T-helper 2 cell (primary cell): ENCODE data around the gene ADAM30.
"Not testable (repeated sequence)": the region's sequence is repeated elsewhere in the genome, so short reads cannot be mapped to it uniquely, and the experiment has no call there.

ENCODE experiments used
- DNase-seq, 5 experiments: peaks; one replicate each; pipeline versions ENCODE4 v3.0.0 to v3.0.0-alpha.2; 2012 to 2022

The ADAM30 gene

GRCh38 chr1:119873135-119874015 is 22.9 kb downstream of the ADAM30 start:
- DNase-seq: no peak

- no peak for DNase-seq
These were observed 24.4 kb downstream of the ADAM30 start for GRCh38 chr1:119871881-119872280.

GRCh38 chr1:119870917-119871596 is 25.3 kb downstream of the ADAM30 start:
- DNase-seq: peak in 3 of 5 experiments; percentile 11 to 39 (median 35)

DNA sequence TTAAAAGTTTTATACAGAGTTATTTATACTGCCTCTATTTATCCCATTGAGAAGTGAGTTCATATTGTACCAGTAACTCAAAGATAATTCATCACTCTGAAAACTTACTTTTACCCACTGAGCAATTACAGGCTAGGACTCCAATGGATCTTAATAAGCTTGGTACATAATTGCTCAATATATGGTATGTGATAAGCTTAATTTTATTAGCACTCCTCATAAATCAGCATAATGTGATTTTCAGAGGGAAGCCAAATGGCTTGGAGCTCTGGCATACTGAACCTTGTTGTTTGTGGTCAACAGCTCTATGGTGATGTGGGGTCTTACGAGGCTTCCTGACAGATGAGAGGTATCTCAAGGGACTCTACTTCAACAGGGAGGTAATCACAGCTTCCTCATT is 26.3 kb downstream of the ADAM30 start:
- DNase-seq: no peak

DNA sequence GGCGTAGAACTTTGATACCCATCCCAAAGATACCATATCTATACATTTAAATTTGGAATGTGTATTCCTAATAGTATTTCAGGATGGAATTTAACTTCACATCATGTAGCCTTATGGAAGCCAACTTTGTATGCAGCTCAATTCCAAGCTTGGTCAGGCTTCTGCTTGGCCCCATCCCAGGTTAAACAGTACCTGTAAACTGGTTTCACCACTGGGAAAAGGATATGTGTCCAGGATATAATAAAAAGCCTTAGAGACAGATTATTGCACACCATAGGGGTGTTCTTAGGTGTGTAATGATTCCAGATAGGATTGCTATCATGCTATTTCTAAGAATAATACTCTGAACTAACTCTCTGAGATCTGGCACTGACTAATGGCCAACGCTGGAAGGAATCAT is 28.1 kb downstream of the ADAM30 start:
- no peak for DNase-seq

- no peak for DNase-seq
These were observed 29.9 kb downstream of the ADAM30 start for GRCh38 chr1:119866451-119866850.

- DNase-seq: no peak
These were observed 30.7 kb downstream of the ADAM30 start for GRCh38 chr1:119865627-119866026.

DNA sequence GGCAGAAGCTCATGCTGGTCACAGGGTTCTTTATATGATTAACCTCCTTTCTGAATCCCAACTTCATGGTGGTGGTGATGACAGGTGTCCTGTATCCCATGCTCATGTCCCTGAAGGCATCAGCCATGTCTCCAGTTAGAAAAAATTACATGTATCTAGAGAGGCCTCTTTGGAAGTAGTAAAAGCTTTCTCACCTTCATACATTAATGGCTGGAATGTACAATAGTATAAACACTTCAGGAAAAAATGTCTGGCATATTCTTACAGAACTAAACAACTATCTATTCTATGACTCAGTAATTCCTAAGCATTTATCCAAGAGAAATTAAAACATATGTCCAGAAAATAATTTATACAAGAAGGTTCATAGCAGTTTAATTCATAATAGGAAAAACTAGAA is 34.0 kb downstream of the ADAM30 start:
- no peak for DNase-seq

GRCh38 chr1:119861547-119861946 is 34.8 kb downstream of the ADAM30 start:
- no peak for DNase-seq

DNA sequence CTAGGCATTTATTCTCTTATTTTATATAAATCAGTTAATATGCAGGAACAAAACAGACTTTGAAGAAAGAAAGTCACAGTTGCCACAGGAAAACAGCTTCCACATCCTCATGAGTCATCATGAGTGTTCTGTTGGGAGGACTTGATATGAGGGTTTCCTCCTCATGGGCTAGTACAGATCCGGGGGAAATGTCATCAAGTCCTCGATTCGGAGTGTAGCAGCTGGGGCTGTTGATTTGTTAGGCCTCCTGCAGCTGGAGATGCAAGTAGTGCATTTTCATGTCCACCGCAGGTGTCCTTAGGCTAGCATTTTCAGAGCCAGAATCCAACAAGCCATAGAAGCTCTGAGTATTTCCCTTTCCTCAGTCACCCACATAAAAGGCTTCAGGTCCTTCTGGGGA is 36.7 kb downstream of the ADAM30 start:
- DNase-seq: peak in 1 of 5 experiments; percentile 30

DNA sequence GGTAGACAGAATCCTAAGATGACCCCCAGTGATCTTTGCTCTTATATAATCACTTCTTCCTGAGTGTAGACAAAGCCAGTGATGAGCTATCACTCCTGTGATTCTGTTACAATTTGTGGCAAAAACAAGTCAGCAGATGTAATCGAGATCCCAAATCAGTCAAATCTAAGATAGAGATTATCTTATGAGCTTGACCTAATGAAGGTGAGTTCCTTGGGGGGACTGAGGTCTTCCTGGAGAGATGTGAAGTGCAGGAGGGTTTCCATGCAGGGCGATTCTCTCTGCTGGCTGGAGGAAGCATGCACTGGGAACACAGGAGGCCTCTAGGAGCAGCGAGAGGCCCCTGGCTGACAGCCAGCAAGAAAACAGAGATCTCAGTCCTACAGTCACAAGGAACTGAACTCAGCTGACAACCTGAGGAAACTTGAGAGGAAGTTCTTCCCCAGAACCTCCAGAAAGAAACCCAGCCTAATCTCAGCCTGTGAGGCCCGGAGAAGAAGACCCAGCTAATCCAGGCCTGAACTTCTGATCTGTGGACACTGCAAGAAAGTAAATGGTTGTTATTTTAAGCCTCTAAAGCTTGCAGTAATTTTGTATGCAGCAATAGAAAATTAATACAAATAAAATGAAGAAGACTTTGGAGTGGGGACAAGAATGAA is 37.6 kb downstream of the ADAM30 start:
- not testable (repeated sequence) for DNase-seq

DNA sequence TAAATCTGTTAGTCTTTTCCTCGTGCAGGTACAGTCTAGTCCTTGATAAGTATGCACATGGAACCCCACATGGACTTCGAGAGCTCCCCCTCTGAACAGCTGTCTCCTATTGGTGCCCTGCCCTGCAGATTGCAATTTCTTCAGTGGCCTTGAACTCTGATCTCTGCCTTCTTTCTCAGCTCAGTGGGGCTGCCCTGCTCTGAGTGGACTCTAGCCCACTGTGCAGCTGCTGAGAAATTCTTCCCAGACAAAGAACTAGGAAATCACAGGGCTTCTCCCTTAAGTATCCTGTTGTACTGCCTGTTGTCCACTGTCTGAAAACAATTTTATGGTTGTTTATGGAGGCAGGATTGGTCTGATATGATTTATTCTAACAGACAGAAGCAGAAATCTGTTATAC is 38.2 kb downstream of the ADAM30 start:
- no peak for DNase-seq

- DNase-seq: no peak
These were observed 43.2 kb downstream of the ADAM30 start for GRCh38 chr1:119853155-119853554.

- peak in 1 of 5 experiments; percentile 3 for DNase-seq
These were observed 52.1 kb downstream of the ADAM30 start for GRCh38 chr1:119844206-119844605.
